Breast epithelium (tissue), 3 donors: ENCODE measurements around the gene MYBPH.

Source experiments
- CTCF ChIP-seq, 3 donors: fragments of 450-650 bp; IDR thresholded peaks; one replicate each; pipeline ENCODE4 v1.5.1; 2016 to 2017; ENCODE audit warnings: antibody characterized with exemption in 3 of 3, mild to moderate bottlenecking in 3 of 3, moderate library complexity in 3 of 3
- POLR2A ChIP-seq: fragments of 450-650 bp; IDR thresholded peaks from one replicate; pipeline ENCODE4 v1.6.1; 2016; ENCODE audit warnings: antibody characterized with exemption, mild to moderate bottlenecking, moderate library complexity
- POLR2AphosphoS5 ChIP-seq, 3 donors: sonication (generic); formaldehyde crosslinking; IDR thresholded peaks; one replicate each; pipeline ENCODE4 v1.6.1; 2017; ENCODE audit warnings: antibody characterized with exemption in 3 of 3

GRCh38 chr1:203173011-203173555 is 2.5 kb downstream of the MYBPH start:
- TF ChIP-seq POLR2A (no peak), CTCF (IDR thresholded peaks at IDR 0.05) (no peak), POLR2AphosphoS5 (IDR thresholded peaks at IDR 0.05) (no peak)
